DND-41 (cell line): ENCODE results near the gene KIAA1958.

ENCODE experiments used
- ATAC-seq: fragments of 200-7000 bp; cut with Tn5 transposase; 3 replicates; pipeline ENCODE4 v1.9.1; 2021; ENCODE audit warnings: low read depth; ENCODE audit not compliant: insufficient read depth
- DNase-seq: peaks from one replicate; pipeline ENCODE4 v3.0.0-alpha.2; 2020
- H2AFZ ChIP-seq: 2 replicates; pipeline ENCODE4 v1.6.0; 2012; ENCODE audit warnings: low read depth, low read length
- H3K27ac ChIP-seq: 2 replicates; pipeline ENCODE4 v1.5.1; 2012; ENCODE audit warnings: low read length, inconsistent platforms
- H3K27me3 ChIP-seq: fragments of 200-600 bp; sonication (generic); 2 replicates; pipeline ENCODE4 v1.6.0; 2012; ENCODE audit warnings: low read length, mild to moderate bottlenecking, inconsistent platforms; ENCODE audit not compliant: insufficient read depth, poor library complexity
- H3K36me3 ChIP-seq: 2 replicates; pipeline ENCODE4 v1.5.1; 2012; ENCODE audit warnings: low read length, inconsistent platforms; ENCODE audit not compliant: insufficient read depth
- H3K4me1 ChIP-seq: 2 replicates; pipeline ENCODE4 v1.5.1; 2012; ENCODE audit warnings: mild to moderate bottlenecking, low read length; ENCODE audit not compliant: insufficient read depth
- H3K4me2 ChIP-seq: 2 replicates; pipeline ENCODE4 v1.6.0; 2012; ENCODE audit warnings: mild to moderate bottlenecking, moderate library complexity, low read length, inconsistent platforms; ENCODE audit not compliant: insufficient read depth
- H3K4me3 ChIP-seq, 2 experiments: fragments of 200-600 bp in 1 of 2; shearing (Covaris generic) in 1 of 2; 2 replicates each; pipeline ENCODE4 v1.5.1; 2012 to 2016; ENCODE audit warnings: inconsistent platforms in 2 of 2, low read length in 2 of 2, mild to moderate bottlenecking in 2 of 2, low read depth in 1 of 2, moderate library complexity in 1 of 2
- H3K79me2 ChIP-seq: 2 replicates; pipeline ENCODE4 v1.6.0; 2012; ENCODE audit warnings: low read length, inconsistent platforms; ENCODE audit not compliant: insufficient read depth
- H3K9ac ChIP-seq: 2 replicates; pipeline ENCODE4 v1.6.0; 2012; ENCODE audit warnings: low read depth, mild to moderate bottlenecking, inconsistent platforms, low read length, moderate library complexity
- H3K9me3 ChIP-seq: 2 replicates; pipeline ENCODE4 v1.5.1; 2012; ENCODE audit warnings: low read length, moderate library complexity, mild to moderate bottlenecking, inconsistent platforms; ENCODE audit not compliant: insufficient read depth, severe bottlenecking
- H4K20me1 ChIP-seq: 2 replicates; pipeline ENCODE4 v1.6.0; 2012; ENCODE audit warnings: low read length; ENCODE audit not compliant: insufficient read depth
- CTCF ChIP-seq: IDR thresholded peaks from 2 replicates; pipeline ENCODE4 v1.5.1; 2012; ENCODE audit warnings: borderline replicate concordance, low read length, moderate library complexity, mild to moderate bottlenecking; ENCODE audit not compliant: poor library complexity, severe bottlenecking; ENCODE audit errors: extremely low read depth
- EZH2 ChIP-seq: IDR thresholded peaks from 3 replicates; pipeline ENCODE4 v1.6.1; 2012; ENCODE audit warnings: borderline replicate concordance, low read depth, mild to moderate bottlenecking, moderate library complexity, low read length, inconsistent platforms; ENCODE audit not compliant: severe bottlenecking

The KIAA1958 gene

GRCh38 chr9:112555844-112556482 is 69.3 kb downstream of the KIAA1958 start:
- Histone ChIP-seq H2AFZ (no peak overlapping the region), H3K4me1 (no peaks in the 10 kb centered on the region), H3K79me2 (peaks cover 70% of the 10 kb centered on the region), H3K9me3 (no peaks in the 10 kb centered on the region), H3K36me3 (no peaks in the 10 kb centered on the region; the same call in 1 of the 2 replicates), H3K27me3 (no peaks in the 10 kb centered on the region), H3K4me2 (no peak overlapping the region), H3K9ac (no peak overlapping the region), H3K27ac (no peak overlapping the region), H3K4me3 (no peak overlapping the region), H4K20me1 (peaks cover 24% of the 10 kb centered on the region)
- no peak for DNase-seq
- TF ChIP-seq CTCF (no peak), EZH2 (no peak)
- no peak for ATAC-seq

GRCh38 chr9:112556497-112557442 is 70.1 kb downstream of the KIAA1958 start:
- no peaks in the 10 kb centered on the region for H3K27me3 ChIP-seq
- H3K9me3 ChIP-seq = no peaks in the 10 kb centered on the region

GRCh38 chr9:112558476-112558875 is 71.8 kb downstream of the KIAA1958 start:
- Histone ChIP-seq H3K79me2 (peaks cover 64% of the 10 kb centered on the region), H3K9ac (no peak overlapping the region), H3K4me2 (no peak overlapping the region), H3K4me1 (no peaks in the 10 kb centered on the region), H2AFZ (no peak overlapping the region), H3K9me3 (no peaks in the 10 kb centered on the region), H3K27ac (no peak overlapping the region), H3K36me3 (no peaks in the 10 kb centered on the region; the same call in 1 of the 2 replicates), H4K20me1 (peaks cover 25% of the 10 kb centered on the region), H3K27me3 (no peaks in the 10 kb centered on the region), H3K4me3 (no peak overlapping the region)
- DNase-seq = no peak
- no peak for ATAC-seq
- TF ChIP-seq CTCF (no peak), EZH2 (no peak)

More at GRCh38 chr9:112556497-112557442, 70.1 kb downstream of the KIAA1958 start:
- H3K36me3 ChIP-seq = no peaks in the 10 kb centered on the region; the same call in 1 of the 2 replicates
- H3K27ac ChIP-seq = no peak overlapping the region
- H3K9ac ChIP-seq = no peak overlapping the region
- H3K4me2 ChIP-seq = no peak overlapping the region
- H2AFZ ChIP-seq = no peak overlapping the region
- no peaks in the 10 kb centered on the region for H3K4me1 ChIP-seq
- no peak for DNase-seq
- TF ChIP-seq EZH2 (no peak), CTCF (no peak)
- ATAC-seq = no peak
- no peak overlapping the region for H3K4me3 ChIP-seq
- peaks cover 67% of the 10 kb centered on the region for H3K79me2 ChIP-seq
- H4K20me1 ChIP-seq = peaks cover 24% of the 10 kb centered on the region
